H1 (cell line): Measurements from ENCODE around the gene PTPN18. TPM values are rescaled to one million over a fixed set of nuclear protein-coding genes. Genes with fewer than 3 reads are reported as not detected.
A peak's percentile ranks its signal among the peaks of the same experiment; 100 is the strongest.

Source experiments
- BACH1 ChIP-seq: IDR thresholded peaks from 2 replicates; pipeline ENCODE4 v1.6.1; 2012; ENCODE audit warnings: low read length, improper control_type of control experiment
- CEBPB ChIP-seq: IDR thresholded peaks from 2 replicates; pipeline ENCODE4 v1.6.1; 2012; ENCODE audit warnings: low read depth, low read length
- CHD7 ChIP-seq: fragments of 300-600 bp; sonication (generic); IDR thresholded peaks from 2 replicates; pipeline ENCODE4 v1.7.1; 2012; ENCODE audit warnings: low read length, moderate library complexity, mild to moderate bottlenecking, inconsistent platforms; ENCODE audit not compliant: insufficient replicate concordance
- GABPA ChIP-seq: IDR thresholded peaks from 2 replicates; pipeline ENCODE4 v1.6.1; 2011; ENCODE audit warnings: mild to moderate bottlenecking, low read length, moderate library complexity, borderline replicate concordance; ENCODE audit not compliant: insufficient read depth
- HDAC2 ChIP-seq, 2 experiments: fragments of 300-600 bp in 1 of 2; sonication (generic) in 1 of 2; IDR thresholded peaks; 2 replicates each; pipeline ENCODE4 v1.6.1; 2011 to 2012; ENCODE audit warnings: low read depth in 2 of 2, low read length in 2 of 2, mild to moderate bottlenecking in 2 of 2, moderate library complexity in 2 of 2, borderline replicate concordance in 1 of 2, inconsistent platforms in 1 of 2
- MAFK ChIP-seq: IDR thresholded peaks from 2 replicates; pipeline ENCODE4 v1.6.1; 2012; ENCODE audit warnings: low read depth, mild to moderate bottlenecking, improper control_type of control experiment, low read length
- SP4 ChIP-seq: IDR thresholded peaks from 2 replicates; pipeline ENCODE4 v1.6.1; 2012; ENCODE audit warnings: low read length, inconsistent platforms
- TAF7 ChIP-seq: optimal IDR thresholded peaks from 2 replicates; pipeline ENCODE3; 2011; ENCODE audit warnings: low read depth, mild to moderate bottlenecking, inconsistent platforms, low read length, moderate library complexity, borderline replicate concordance
- TEAD4 ChIP-seq: IDR thresholded peaks from 2 replicates; pipeline ENCODE4 v1.6.1; 2012; ENCODE audit warnings: low read depth, low read length, inconsistent platforms, mixed read lengths
- polyA plus RNA-seq, 7 experiments: library from polyadenylated mRNA; depleted of rRNA in 3 of 7; stranded (reverse) in 5 of 7; unstranded in 2 of 7; fragments of >200 nt in 5 of 7; fragments of 200-250 nt in 2 of 7; gene quantifications; 1 replicate in 5 of 7; 2 replicates in 1 of 7; 4 replicates in 1 of 7; pipeline versions ENCODE4 v1.2.1 to v1.2.3, GENCODE V29; 2011 to 2013; ENCODE audit warnings: missing spikeins in 2 of 7, mixed read lengths in 2 of 7
- total RNA-seq: library from RNA; stranded (reverse); fragmentation: NEBNext Ultra II Directional; extraction: Animal tissue kit (Norgen Biotek cat#: 25700); gene quantifications from 2 replicates; pipeline ENCODE4 v1.2.1, GENCODE V29; 2021

Gene PTPN18
- total and polyA plus RNA-seq, 2 of the 8 experiments (the other 6 are each of a cell fraction or from before 2014, with no cell fraction given): 13.2 to 14.7 TPM

GRCh38 chr2:130355578-130356431, at the start of gene PTPN18 (continued):
- TF ChIP-seq CHD7 (no peak), GABPA (no peak), BACH1 (peak; percentile 54; the same call in 1 of the 2 replicates), CEBPB (no peak), MAFK (no peak), TEAD4 (no peak), TAF7 (no peak), HDAC2 (IDR thresholded peaks at IDR 0.05; ENCODE audit: borderline replicate concordance in 1 of 2, low read depth in 2 of 2, low read length in 2 of 2) (peak in 1 of 2 experiments; percentile 65; a peak in 2 of 4 replicates), SP4 (no peak)
